ENCODE results near the gene XXYLT1.
"Not testable (repeated sequence)": the region's sequence is repeated elsewhere in the genome, so short reads cannot be mapped to it uniquely, and the experiment has no call there.

XXYLT1 gene

DNA sequence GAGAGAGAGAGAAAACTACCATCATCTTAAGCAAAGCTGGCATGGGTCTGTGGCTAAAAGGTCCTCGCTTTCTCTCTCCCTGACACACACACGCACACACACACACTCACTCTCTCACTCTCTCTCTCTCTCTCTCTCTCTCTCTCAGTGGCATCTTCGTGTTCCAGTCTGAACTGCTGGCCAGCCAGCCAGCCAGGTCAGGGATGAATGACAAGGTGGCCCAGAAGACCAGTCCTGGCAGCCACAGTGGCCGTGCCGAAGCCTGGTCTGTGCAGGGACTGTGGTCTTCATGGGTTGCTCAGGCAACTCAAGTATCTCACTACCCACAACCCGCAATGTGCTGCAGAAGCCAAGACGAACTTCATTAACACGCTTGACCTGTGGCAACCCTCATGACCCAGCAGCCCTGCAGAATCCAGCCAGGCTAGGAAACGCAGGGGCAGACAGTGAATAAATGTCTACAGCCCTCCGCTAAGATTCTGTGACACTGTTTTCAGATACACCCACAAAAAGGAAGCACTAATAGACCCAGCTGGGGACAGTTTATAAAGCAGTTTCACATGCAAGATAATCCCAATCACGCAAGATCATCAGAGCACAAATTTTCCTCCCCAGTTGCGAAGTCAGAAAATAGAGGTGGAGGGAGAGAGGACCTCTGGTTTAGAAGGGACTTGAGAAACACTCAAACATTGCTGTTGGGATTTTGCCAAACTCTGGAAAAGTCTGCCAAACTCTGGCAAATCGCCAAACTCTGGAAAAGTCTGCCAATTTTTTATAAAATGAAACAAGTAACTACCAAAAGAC is 66.4 kb downstream of the XXYLT1 start:
- no peak for DNase-seq

DNA sequence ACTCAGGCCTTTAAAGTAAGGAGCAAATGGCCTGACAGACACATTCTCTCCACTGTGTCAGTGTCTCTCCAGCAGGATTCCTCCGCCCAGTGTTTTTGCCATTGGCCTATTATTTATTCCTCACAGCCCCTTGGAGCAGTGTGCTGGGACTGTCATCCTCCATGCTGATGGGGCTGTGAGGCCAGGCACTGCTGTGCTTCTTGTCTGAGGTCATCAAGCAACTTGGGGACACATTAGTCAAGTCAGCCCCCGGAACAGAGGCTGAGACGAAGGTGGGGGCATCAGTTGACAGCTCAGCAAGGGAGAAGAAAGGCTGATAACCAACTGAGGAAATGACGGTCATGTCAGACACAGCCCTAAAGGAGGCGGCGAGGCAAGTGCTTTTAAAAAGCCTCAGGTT is 67.4 kb downstream of the XXYLT1 start:
- no peak for DNase-seq

- no peak for DNase-seq
These were observed 69.7 kb downstream of the XXYLT1 start for GRCh38 chr3:195201295-195201694.

DNA sequence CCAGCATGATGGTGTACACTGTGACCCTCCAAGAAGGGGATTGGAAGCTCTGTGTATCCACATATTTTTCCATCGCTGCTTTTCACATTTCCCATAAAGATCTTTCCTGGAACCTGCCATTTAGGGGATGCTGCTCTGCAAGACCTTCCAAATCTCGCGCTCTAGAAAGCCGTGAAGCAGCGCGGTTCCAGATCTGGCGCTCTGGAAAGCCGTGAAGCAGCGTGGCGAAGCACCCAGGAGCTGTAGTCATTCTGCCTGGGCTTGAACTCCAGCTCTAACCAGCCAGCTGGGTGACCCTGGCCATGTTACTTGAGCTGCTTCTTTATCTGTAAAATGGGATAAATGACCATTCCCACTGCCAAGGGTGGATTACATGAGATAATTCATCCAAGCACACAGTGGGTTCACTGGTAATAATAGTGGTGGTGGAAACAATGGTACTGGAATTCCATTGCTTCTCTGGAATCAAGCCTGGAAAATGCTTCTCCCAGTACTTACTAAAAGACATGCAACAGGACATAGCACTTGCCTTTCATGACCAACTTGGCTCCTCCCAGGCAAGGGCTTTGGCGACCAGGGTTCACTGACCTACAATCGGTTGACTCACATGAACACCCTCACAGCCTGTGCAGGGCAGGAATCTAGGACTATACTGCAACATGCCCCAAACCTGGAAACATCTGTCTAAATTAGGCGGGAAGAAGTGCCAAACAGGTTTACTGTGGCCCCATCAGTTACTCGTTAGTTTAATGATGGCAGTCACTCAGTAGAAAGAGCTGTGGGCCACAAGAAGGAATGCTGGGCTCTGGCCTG is 70.7 kb downstream of the XXYLT1 start:
- DNase-seq = no peak

GRCh38 chr3:195198426-195199346 is 72.3 kb downstream of the XXYLT1 start:
- no peak for DNase-seq

GRCh38 chr3:195197765-195198425 is 73.1 kb downstream of the XXYLT1 start:
- DNase-seq = no peak

GRCh38 chr3:195196266-195196665 is 74.7 kb downstream of the XXYLT1 start:
- DNase-seq = no peak

DNA sequence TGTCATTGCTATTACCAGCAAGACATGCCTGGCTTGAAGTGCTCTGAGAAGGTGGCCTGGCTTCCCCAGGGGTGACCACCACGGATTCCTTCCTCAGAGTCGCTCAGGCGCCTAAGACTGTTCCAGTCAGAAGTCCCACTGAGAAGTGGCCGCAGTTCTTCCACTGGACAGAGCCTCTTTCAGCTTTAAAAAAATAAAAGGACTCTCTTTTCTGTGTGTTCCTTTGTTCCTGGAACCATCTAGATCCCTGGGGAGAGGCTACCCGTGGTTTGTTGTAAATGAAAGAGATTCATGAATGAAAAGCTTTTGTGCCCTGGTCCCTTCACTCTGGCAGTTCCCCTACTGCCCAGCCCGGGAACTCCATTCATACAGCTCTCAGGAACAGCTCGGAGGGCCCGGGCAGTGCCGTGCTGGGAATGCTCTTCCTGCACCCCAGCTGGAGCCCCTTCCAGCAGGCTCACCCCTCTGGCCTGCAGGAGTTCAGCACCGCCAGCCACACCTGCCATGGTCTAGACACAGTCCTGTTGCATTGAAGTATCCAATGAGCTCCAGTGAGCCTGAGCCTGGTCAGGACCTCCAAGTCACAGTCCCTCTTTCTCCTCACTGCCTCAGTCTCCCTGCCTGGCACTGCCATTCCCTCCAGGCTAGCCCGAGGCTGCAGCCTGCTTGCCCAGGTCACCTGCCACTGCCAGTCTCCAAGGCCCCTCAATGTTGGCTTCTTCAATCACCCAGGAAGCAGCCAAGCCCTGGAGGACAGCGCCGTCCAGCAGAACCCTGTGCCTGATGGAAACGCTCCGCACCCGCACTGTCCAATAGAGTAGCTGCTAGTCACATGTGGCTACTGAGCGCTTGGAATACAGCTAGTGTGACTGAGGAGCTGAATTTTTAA is 75.4 kb downstream of the XXYLT1 start:
- no peak for DNase-seq

GRCh38 chr3:195194559-195195206 is 76.3 kb downstream of the XXYLT1 start:
- no peak for DNase-seq

DNA sequence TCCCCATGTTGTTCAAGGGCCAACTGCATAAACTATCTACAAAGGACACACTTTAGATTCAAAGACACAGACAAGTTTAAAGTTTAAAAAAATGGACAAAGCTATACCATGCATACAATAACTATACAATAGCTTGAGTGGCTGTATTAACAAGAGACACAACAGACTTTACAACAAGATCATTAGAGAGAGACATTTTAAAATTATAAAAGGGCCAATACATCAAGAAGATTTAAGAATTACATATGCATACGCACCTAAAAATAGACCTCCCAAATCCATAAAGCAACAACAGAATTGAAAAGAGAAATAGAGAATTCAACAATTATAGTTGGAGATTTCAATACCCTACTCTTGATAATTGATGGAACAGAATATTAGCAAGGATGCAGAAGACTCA is 79.4 kb downstream of the XXYLT1 start:
- no peak for DNase-seq

GRCh38 chr3:195189821-195190220 is 81.1 kb downstream of the XXYLT1 start:
- no peak for DNase-seq

GRCh38 chr3:195188426-195188927 is 82.5 kb downstream of the XXYLT1 start:
- DNase-seq = no peak

- no peak for DNase-seq
These were observed 83.1 kb downstream of the XXYLT1 start for GRCh38 chr3:195187609-195188425.

- DNase-seq = not testable (repeated sequence)
These were observed 84.3 kb downstream of the XXYLT1 start for GRCh38 chr3:195186710-195187047.

- no peak for DNase-seq
These were observed 84.8 kb downstream of the XXYLT1 start for GRCh38 chr3:195186041-195186709.

DNA sequence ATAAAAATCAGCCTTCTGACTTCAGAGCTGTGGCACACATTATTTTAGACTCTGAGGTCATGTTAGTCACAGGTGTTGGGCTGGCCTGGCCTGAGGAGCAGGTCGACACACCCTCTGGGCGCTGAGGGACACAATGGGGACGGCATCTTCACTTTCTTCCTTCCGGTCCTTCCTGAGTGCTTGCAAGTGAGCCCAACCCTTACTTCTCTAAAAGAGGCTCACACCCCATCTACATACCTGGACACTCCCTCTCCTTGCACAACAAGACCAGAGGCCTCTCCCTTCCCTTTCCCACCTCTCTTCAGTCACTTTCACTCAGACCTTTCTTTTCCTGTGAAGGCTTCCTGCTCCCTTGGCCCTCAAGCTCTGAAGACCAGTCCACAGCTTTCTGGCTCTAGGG is 85.4 kb downstream of the XXYLT1 start:
- DNase-seq = no peak

GRCh38 chr3:195184716-195185421 is 86.1 kb downstream of the XXYLT1 start:
- no peak for DNase-seq

DNA sequence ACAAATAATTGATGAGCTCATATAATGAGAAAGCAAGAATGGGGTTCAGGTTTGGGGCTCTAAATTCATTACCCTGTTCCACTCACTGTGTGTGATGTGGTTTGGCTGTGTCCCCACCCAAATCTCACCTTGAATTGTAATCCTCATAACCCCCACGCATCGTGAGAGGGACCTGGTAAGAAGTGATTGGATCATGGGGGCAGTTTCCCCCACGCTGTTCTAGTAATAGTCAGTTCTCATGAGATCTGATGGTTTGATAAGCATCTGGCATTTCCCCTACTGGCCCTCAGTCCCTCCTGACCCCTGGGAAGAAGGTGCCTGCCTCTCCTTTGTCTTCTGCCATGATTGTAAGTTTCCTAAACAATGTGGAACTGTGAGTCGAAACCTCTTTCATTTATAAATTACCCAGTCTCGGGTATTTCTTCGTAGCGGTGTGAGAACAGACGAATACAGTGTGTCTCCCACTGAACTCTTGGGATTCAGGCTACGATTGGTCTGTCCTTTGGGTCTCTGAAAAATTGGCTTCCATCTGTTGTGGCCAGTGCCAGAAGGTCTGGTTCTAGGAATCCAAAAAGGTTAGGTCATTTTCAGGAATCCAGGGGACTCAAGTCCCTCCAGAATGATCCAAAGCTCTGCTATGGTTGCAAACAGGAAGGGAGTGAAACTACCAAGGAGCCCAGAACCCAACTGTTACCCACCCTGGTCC is 87.7 kb downstream of the XXYLT1 start:
- DNase-seq = no peak
